Stomach (tissue), 4 donors: ENCODE measurements around the gene ARMCX6.

ENCODE experiments used
- EP300 ChIP-seq: sonication (generic); formaldehyde crosslinking; IDR thresholded peaks from one replicate; pipeline ENCODE4 v1.6.1; 2017; ENCODE audit warnings: antibody characterized with exemption
- POLR2A ChIP-seq, 4 donors: fragments of 450-650 bp; IDR thresholded peaks; one replicate each; pipeline ENCODE4 v1.6.1; 2016; ENCODE audit warnings: antibody characterized with exemption in 4 of 4, control low read depth in 2 of 4, mild to moderate bottlenecking in 1 of 4, moderate library complexity in 1 of 4
- TF ChIP-seq, protein P1 (sequence below), 7 experiments: fragments of 450-650 bp in 4 of 7; fragments of 200-600 bp in 3 of 7; sonication (generic) in 3 of 7; IDR thresholded peaks; one replicate each; pipeline ENCODE4 v1.5.1; 2016 to 2019; ENCODE audit warnings: antibody characterized with exemption in 7 of 7, control low read depth in 2 of 7, mild to moderate bottlenecking in 1 of 7

DNA sequence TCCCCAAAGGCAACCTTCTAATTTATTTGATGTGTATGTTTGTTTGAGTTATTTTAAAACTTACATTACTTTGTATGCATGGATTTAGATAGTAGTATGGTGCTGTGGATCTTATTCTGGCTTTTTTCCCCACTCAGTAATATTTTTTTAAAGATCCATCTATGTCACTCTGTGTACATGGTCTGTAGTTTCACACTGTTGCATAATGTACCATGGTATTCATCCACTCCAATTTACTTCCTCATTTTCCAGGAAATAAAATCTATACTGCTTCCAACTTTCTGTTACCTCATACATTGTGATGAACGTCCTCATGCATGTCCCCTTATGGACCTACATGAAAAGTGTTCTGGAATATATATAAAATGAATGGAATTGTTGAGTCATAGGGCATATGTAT is 24.3 kb upstream of the ARMCX6 start:
- TF ChIP-seq, protein P1, sequence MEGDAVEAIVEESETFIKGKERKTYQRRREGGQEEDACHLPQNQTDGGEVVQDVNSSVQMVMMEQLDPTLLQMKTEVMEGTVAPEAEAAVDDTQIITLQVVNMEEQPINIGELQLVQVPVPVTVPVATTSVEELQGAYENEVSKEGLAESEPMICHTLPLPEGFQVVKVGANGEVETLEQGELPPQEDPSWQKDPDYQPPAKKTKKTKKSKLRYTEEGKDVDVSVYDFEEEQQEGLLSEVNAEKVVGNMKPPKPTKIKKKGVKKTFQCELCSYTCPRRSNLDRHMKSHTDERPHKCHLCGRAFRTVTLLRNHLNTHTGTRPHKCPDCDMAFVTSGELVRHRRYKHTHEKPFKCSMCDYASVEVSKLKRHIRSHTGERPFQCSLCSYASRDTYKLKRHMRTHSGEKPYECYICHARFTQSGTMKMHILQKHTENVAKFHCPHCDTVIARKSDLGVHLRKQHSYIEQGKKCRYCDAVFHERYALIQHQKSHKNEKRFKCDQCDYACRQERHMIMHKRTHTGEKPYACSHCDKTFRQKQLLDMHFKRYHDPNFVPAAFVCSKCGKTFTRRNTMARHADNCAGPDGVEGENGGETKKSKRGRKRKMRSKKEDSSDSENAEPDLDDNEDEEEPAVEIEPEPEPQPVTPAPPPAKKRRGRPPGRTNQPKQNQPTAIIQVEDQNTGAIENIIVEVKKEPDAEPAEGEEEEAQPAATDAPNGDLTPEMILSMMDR (IDR thresholded peaks at IDR 0.05) = no peak
- TF ChIP-seq POLR2A (IDR thresholded peaks at IDR 0.05) (no peak), EP300 (no peak)
